Loucy (cell line): Measurements from ENCODE around the gene TMEM30B.

Source experiments
- CTCF ChIP-seq: fragments of 200-600 bp; sonication (generic); conservative IDR thresholded peaks from 2 replicates; pipeline ENCODE4 v1.5.1; 2014; ENCODE audit warnings: mild to moderate bottlenecking, antibody characterized with exemption, low read length
- EZH2phosphoT487 ChIP-seq: fragments of 200-600 bp; IDR thresholded peaks from 2 replicates; pipeline ENCODE4 v1.6.1; 2018; ENCODE audit warnings: antibody characterized with exemption, mild to moderate bottlenecking, moderate library complexity, borderline replicate concordance

DNA sequence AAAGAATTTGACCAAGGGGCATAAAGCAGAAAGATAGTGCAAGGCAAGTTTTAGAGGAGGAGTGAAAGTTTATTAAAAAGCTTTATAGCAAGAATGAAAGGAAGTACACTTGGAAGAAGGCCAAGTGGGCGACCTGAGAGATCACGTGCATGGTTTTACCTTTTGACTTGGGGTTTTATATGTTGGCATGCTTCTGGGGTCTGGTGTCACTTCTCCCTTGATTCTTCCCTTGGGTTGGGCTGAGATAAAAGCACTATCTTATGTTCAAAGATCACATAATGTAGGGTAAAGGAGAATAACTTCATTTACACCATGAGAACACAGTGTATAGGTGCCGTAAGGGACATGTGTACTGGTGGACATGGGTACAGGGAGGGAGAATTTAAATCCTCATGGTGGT, 17.7 kb upstream of the TMEM30B start:
- TF ChIP-seq EZH2phosphoT487, result no peak
- no peak for TF ChIP-seq CTCF
